Caco-2 (cell line): Measurements from ENCODE around the gene HELZ. TPM values are rescaled to one million over a fixed set of nuclear protein-coding genes. Genes with fewer than 3 reads are reported as not detected.

Experiments used
- BruUV-seq: library from RNA; stranded (reverse); fragments of 400-500 nt; replicated peaks from 2 replicates; lab custom pipeline; 2021; lab: Mats Ljungman, UMichigan
- CTCF ChIA-PET: fragments of 300-600 bp; sonication (Branson Sonifier 250); formaldehyde crosslinking; loops from one replicate; lab custom pipeline; 2022; ENCODE audit warnings: antibody characterized with exemption; lab: Charles Lee
- POLR2A ChIA-PET: fragments of 300-600 bp; sonication (Branson Sonifier 250); formaldehyde crosslinking; loops from one replicate; lab custom pipeline; 2022; ENCODE audit warnings: antibody characterized with exemption; lab: Charles Lee
- DNase-seq, 2 experiments: peaks; one replicate each; pipeline versions ENCODE4 v3.0.0 to v3.0.0-alpha.2; 2020 to 2022
- H3K27me3 ChIP-seq: replicated peaks from 2 replicates; pipeline ENCODE4 v1.6.0; 2011; ENCODE audit warnings: low read length; ENCODE audit not compliant: control insufficient read depth, insufficient read depth
- H3K36me3 ChIP-seq: 2 replicates; pipeline ENCODE4 v1.5.1; 2011; ENCODE audit warnings: low read length; ENCODE audit not compliant: control insufficient read depth, insufficient read depth
- H3K4me1 ChIP-seq: fragments of 250-450 bp; sonication (Bioruptor Pico); 2 replicates; pipeline ENCODE4 v1.5.1; 2020; ENCODE audit warnings: mild to moderate bottlenecking
- H3K4me3 ChIP-seq: 2 replicates; pipeline ENCODE4 v1.5.1; 2011; ENCODE audit warnings: low read depth, mild to moderate bottlenecking, control low read depth, low read length
- H3K9me3 ChIP-seq: fragments of 250-450 bp; sonication (Bioruptor Pico); 2 replicates; pipeline ENCODE4 v1.5.1; 2020; ENCODE audit warnings: mild to moderate bottlenecking, moderate library complexity
- H3K27ac Mint-ChIP-seq: one replicate; pipeline ENCODE4 v1.8.0; 2022; ENCODE audit warnings: mixed read lengths; ENCODE audit not compliant: unreplicated experiment
- H3K27me3 Mint-ChIP-seq: one replicate; pipeline ENCODE4 v1.8.0; 2022; ENCODE audit warnings: mixed read lengths; ENCODE audit not compliant: insufficient read depth, unreplicated experiment
- H3K36me3 Mint-ChIP-seq: one replicate; pipeline ENCODE4 v1.8.0; 2022; ENCODE audit warnings: mild to moderate bottlenecking, mixed read lengths; ENCODE audit not compliant: insufficient read depth, unreplicated experiment
- H3K4me1 Mint-ChIP-seq: one replicate; pipeline ENCODE4 v1.8.0; 2022; ENCODE audit warnings: low read depth, mixed read lengths; ENCODE audit not compliant: unreplicated experiment
- H3K4me3 Mint-ChIP-seq: one replicate; pipeline ENCODE4 v1.8.0; 2022; ENCODE audit warnings: mild to moderate bottlenecking, moderate library complexity, mixed read lengths; ENCODE audit not compliant: unreplicated experiment
- H3K9me3 Mint-ChIP-seq: one replicate; pipeline ENCODE4 v1.8.0; 2022; ENCODE audit warnings: mixed read lengths; ENCODE audit not compliant: unreplicated experiment
- CTCF ChIP-seq, 2 experiments: fragments of 200-600 bp in 1 of 2; IDR thresholded peaks; 1 replicate in 1 of 2; 2 replicates in 1 of 2; pipeline versions ENCODE4 v1.5.1 to v1.8.0; 2011 to 2022; ENCODE audit warnings: antibody characterized with exemption in 1 of 2, control low read depth in 1 of 2, inconsistent platforms in 1 of 2, low read depth in 1 of 2, low read length in 1 of 2, mild to moderate bottlenecking in 1 of 2, moderate library complexity in 1 of 2; ENCODE audit not compliant: insufficient read depth in 1 of 2, severe bottlenecking in 1 of 2, unreplicated experiment in 1 of 2
- intact Hi-C: fragments of 100-400 bp; cut with micrococcal nuclease; formaldehyde crosslinking; loops from one replicate; pipeline ENCODE4 v1.10.0; 2022; ENCODE audit not compliant: unreplicated experiment
- total RNA-seq: library from RNA; stranded (reverse); gene quantifications from 2 replicates; pipeline ENCODE4 v1.2.3, GENCODE V29; 2022

Gene HELZ
- total RNA-seq, 1 experiment from 2014 or later: 63.8 TPM

- no TSS peak for BruUV-seq
- no peaks in the 10 kb centered on the region for H3K4me1 Mint-ChIP-seq
These were observed 64.7 kb downstream of the HELZ start for GRCh38 chr17:67180275-67180674.

GRCh38 chr17:67178555-67178954 is 66.4 kb downstream of the HELZ start:
- Histone ChIP-seq H3K36me3 (no peaks in the 10 kb centered on the region), H3K9me3 (no peaks in the 10 kb centered on the region), H3K27me3 (no peaks in the 10 kb centered on the region), H3K4me3 (no peak overlapping the region), H3K4me1 (peaks cover 7% of the 10 kb centered on the region)
- no peaks in the 10 kb centered on the region for H3K9me3 Mint-ChIP-seq
- H3K27ac Mint-ChIP-seq: no peak overlapping the region
- no TSS peak for BruUV-seq
- H3K27me3 Mint-ChIP-seq: no peaks in the 10 kb centered on the region
- CTCF ChIA-PET: no interaction called here
- POLR2A ChIA-PET: no interaction called here
- H3K4me3 Mint-ChIP-seq: no peak overlapping the region
- peaks cover 37% of the 10 kb centered on the region for H3K36me3 Mint-ChIP-seq
- DNase-seq: no peak
- no peak for TF ChIP-seq CTCF (IDR thresholded peaks at IDR 0.05; ENCODE audit: insufficient read depth in 1 of 2, low read depth in 1 of 2, low read length in 1 of 2, severe bottlenecking in 1 of 2, unreplicated experiment in 1 of 2)
- intact Hi-C loops: no loop called here
- no peaks in the 10 kb centered on the region for H3K4me1 Mint-ChIP-seq

More at GRCh38 chr17:67180275-67180674, 64.7 kb downstream of the HELZ start:
- peaks cover 7% of the 10 kb centered on the region for H3K4me1 ChIP-seq
- intact Hi-C loops: no loop called here
- H3K9me3 ChIP-seq: no peaks in the 10 kb centered on the region
- POLR2A ChIA-PET: no interaction called here
- no peak for TF ChIP-seq CTCF (IDR thresholded peaks at IDR 0.05; ENCODE audit: insufficient read depth in 1 of 2, low read depth in 1 of 2, low read length in 1 of 2, severe bottlenecking in 1 of 2, unreplicated experiment in 1 of 2)
- no peak overlapping the region for H3K4me3 ChIP-seq
- peaks cover 37% of the 10 kb centered on the region for H3K36me3 Mint-ChIP-seq
- H3K4me3 Mint-ChIP-seq: no peak overlapping the region
- no peaks in the 10 kb centered on the region for H3K27me3 ChIP-seq
- no peaks in the 10 kb centered on the region for H3K9me3 Mint-ChIP-seq
- H3K27me3 Mint-ChIP-seq: no peaks in the 10 kb centered on the region
- CTCF ChIA-PET: interaction anchor here (0.7 kb wide), 1 partner anchor 40 kb away, joined by 3 read pairs; no protein-coding TSS in a partner anchor
- no peak for DNase-seq
- no peaks in the 10 kb centered on the region for H3K36me3 ChIP-seq
- no peak overlapping the region for H3K27ac Mint-ChIP-seq

GRCh38 chr17:67177732-67178131 is 67.3 kb downstream of the HELZ start:
- peaks cover 37% of the 10 kb centered on the region for H3K36me3 Mint-ChIP-seq
- no peak for DNase-seq
- H3K4me1 ChIP-seq: peaks cover 7% of the 10 kb centered on the region
- H3K27ac Mint-ChIP-seq: no peak overlapping the region
- no peaks in the 10 kb centered on the region for H3K36me3 ChIP-seq
- POLR2A ChIA-PET: no interaction called here
- CTCF ChIA-PET: no interaction called here
- no peak overlapping the region for H3K4me3 Mint-ChIP-seq
- no TSS peak for BruUV-seq
- no peak for TF ChIP-seq CTCF (IDR thresholded peaks at IDR 0.05; ENCODE audit: insufficient read depth in 1 of 2, low read depth in 1 of 2, low read length in 1 of 2, severe bottlenecking in 1 of 2, unreplicated experiment in 1 of 2)
- no peaks in the 10 kb centered on the region for H3K27me3 ChIP-seq
- no peaks in the 10 kb centered on the region for H3K4me1 Mint-ChIP-seq
- no peak overlapping the region for H3K4me3 ChIP-seq
- intact Hi-C loops: no loop called here
- H3K27me3 Mint-ChIP-seq: no peaks in the 10 kb centered on the region
- H3K9me3 ChIP-seq: no peaks in the 10 kb centered on the region
- H3K9me3 Mint-ChIP-seq: no peaks in the 10 kb centered on the region
